ENCODE measurements around the gene ADGRL3.
"Not testable (repeated sequence)": the region's sequence is repeated elsewhere in the genome, so short reads cannot be mapped to it uniquely, and the experiment has no call there.

ADGRL3 gene

GRCh38 chr4:61207156-61207555 lies 7.0 kb downstream of the ADGRL3 start:
- DNase-seq, result not testable (repeated sequence)

DNA sequence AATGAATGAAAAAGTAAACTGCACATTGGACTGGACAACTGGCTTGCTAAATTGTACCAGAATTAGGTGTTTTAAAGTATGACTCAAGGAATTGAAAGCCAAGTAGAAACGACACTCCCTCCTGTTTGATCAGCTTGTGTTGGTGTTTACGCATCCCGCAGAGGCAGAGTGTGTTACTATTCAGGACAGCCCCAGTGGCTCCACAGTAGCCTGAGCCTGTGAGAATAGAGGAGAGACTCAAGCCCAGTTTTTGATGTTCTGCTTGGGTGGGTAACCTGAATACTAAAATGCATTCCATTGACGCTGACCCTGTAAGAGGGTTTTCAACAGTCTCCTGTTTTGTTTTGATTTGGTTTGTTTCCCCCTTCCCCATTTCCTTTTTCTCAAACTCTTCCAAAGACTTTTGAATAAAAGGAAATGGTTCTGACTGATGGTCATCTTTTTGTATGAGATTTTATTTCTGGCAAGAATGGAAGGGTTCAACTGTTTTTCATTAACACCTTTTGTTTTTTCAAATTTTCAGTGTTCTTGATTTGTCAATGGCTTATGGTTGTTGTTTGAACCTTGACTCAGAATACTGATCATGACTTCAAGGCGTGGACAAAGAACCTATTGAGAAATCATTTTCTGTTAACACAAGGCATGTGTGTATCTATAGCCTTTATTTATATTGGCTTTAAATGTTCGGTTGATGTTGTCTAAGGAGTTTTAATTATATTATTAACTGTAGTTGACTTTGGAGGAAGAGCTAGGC lies 10.2 kb downstream of the ADGRL3 start:
- no peak for DNase-seq

DNA sequence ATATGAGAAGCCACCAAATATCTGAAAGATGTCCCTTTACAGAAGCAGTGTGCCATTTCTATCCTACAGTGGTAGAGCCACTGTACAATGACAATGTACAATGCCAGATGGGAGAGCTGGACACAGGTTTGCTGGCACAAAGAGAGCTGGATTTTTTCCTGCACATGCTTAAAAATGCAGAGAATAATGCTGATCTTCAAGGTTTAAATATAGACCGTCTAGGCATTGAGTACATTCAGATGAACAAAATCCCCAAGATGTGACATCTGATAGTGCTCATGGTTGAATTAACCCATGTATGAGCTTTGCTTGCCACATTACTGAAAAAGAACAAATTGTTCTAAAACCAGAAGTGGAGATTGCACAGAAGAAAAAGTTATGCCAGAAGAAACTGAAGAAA lies 11.7 kb downstream of the ADGRL3 start:
- DNase-seq, result no peak

DNA sequence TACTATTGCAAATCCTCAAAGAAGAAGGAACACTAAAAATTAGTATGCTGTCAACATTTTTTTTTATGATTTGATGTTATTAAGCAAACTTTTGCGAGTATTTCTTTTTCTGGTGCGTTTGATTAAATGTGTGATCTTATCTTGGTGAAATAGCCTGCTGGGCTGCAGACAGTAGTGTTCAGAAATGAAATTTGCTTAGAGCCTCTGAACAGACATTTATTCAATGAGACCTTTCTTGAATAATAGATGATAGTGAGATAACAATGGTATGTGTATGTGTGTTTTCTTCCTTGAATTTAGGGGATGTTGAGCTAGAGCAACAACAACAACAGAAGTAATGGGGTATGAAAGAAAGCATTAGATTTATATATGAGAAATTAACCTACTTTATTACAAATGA lies 12.7 kb downstream of the ADGRL3 start:
- DNase-seq, result no peak

DNA sequence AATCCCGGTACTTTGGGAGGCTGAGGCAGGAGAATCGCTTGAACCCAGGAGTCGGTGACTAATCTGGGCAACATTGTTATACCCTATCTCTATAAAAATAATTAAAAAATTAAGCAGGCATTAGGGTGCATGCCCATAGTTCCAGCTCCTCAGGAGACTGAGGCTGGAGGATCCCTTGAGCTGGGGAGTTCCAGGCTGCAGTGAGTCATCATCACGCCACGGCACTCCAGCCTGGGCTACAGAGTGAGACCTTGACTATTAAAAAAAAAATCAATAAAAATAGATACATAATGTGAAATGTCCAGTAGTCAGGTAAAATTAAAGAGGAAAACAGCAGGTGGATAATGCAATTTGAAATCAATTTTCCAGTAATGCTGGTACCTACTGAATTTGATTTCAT lies 14.6 kb downstream of the ADGRL3 start:
- DNase-seq, result no peak

DNA sequence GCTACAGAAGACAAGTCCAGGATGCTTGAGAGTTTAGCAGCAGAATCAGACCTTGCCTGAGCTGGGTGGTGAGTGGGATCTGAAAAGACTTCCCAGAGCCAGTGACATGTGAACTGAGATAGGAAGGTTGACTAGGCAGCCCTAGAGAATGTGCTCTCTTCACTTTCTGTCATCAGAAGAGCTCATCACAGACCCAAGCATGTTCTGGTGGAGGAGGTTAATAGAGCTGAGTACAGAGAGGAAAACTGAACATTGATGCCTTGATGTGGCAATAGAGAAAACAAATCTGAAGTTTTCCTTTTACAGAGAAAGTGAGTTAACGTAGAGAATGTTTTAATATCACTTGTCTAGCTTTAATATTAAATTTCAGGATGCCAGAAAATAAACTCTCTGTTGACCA lies 17.1 kb downstream of the ADGRL3 start:
- DNase-seq, result no peak

- no peak for DNase-seq
Observed at GRCh38 chr4:61220556-61220955, 20.4 kb downstream of the ADGRL3 start.

GRCh38 chr4:61223385-61223784 lies 23.3 kb downstream of the ADGRL3 start:
- DNase-seq, result no peak

DNA sequence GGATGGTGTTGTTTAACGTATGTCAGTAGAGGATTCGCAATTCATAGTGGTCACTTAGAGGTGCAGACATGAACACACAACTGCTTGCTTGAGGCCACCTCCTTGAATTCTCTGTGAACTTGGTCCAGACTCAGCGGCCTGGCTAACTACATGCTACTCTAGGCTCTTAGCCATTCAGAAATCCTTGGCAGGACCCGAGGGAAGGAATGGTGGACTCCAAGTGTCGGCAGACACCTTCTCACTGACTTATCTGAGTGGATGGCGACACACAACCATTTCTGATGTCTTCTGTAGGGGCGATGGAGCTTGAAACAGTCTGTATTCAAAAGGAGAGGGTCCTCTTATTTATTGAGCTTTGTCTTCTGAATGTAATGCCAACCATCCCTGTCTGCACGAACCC lies 24.4 kb downstream of the ADGRL3 start:
- no peak for DNase-seq

- DNase-seq, result no peak
Observed at GRCh38 chr4:61225656-61226055, 25.5 kb downstream of the ADGRL3 start.

- DNase-seq, result no peak
Observed at GRCh38 chr4:61231421-61231820, 31.3 kb downstream of the ADGRL3 start.

- DNase-seq, result no peak
Observed at GRCh38 chr4:61239250-61239649, 39.1 kb downstream of the ADGRL3 start.

- DNase-seq, result no peak
Observed at GRCh38 chr4:61243962-61244361, 43.8 kb downstream of the ADGRL3 start.

GRCh38 chr4:61245069-61245714 lies 45.1 kb downstream of the ADGRL3 start:
- no peak for DNase-seq

DNA sequence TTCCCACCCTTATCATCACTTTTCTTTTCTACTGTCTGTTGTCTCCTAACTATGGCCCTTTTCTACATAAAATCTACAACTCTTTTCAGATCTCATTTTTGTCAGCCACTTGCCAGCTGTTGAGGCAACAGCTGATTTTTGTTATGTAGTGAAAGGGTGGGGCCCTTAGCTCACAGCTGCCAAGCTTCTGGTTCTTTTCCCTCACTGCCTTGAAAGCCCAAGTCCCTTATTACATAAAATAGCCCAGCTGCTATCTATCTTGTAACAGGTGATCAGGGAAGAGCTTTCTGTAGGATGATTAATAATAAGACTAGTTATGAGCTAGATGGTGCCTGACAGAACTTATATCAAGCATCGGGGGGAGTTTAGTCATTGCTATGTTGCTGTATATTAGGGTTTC lies 45.9 kb downstream of the ADGRL3 start:
- DNase-seq, result no peak

- no peak for DNase-seq
Observed at GRCh38 chr4:61248705-61249104, 48.6 kb downstream of the ADGRL3 start.

DNA sequence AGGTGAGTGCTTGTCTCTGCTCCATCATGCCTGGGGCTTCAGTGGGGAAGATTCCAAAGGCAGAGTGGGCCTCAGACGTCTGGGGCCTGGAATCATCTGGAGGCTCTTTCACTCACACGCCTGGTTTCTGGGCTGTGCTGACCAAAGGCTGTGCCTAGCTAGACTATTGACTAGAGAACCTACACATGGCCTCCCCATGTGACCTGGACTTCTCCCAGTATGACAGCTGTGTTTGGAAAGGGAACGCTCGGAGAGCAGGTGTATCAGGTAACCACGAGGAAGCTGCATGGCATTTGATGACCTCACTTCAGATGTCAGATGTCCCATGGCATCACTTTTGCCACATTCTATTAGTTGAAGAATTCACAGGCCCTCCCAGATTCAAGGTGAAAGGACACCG lies 51.0 kb downstream of the ADGRL3 start:
- DNase-seq, result no peak

DNA sequence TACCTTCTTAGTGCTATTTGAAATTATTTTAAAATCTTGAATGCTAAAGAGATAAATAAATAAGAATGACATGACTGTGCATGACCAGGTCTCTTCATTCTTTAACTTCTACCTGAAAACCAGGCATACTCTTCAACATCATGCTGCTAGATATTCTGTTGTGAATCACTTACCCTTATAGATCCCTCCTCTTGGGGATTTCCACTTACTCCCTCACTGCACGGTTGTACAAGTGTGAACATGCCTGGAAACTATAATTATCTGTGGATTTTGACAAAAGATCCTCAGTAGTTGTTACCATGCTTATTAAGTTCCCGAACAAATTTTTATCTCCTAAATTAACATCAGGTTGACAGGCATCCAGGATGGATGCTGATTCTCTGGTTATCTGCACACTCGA lies 54.3 kb downstream of the ADGRL3 start:
- DNase-seq, result no peak

- DNase-seq, result no peak
Observed at GRCh38 chr4:61273233-61273632, 73.1 kb downstream of the ADGRL3 start.

DNA sequence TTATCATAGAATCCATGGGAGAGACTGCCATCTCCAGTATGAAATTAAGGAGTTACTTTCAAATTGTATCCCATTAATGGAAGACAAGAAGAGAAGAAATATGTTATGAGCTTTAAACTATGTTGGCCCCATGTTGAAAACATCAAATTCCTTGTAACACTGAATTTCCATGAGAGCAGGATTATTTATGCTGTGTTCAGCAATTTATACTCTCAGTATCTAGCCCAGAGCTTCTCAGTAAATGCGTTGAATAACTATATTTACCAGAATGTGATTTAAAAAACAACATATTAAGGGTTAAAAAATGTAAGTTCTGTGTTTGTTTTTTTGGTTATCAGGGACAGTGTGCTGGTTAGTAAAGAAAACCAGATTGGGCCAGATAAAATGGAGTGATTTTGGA lies 74.2 kb downstream of the ADGRL3 start:
- no peak for DNase-seq

- DNase-seq, result no peak
Observed at GRCh38 chr4:61275241-61275640, 75.1 kb downstream of the ADGRL3 start.

- no peak for DNase-seq
Observed at GRCh38 chr4:61276029-61276428, 75.9 kb downstream of the ADGRL3 start.

- DNase-seq, result no peak
Observed at GRCh38 chr4:61277785-61278760, 77.9 kb downstream of the ADGRL3 start.

DNA sequence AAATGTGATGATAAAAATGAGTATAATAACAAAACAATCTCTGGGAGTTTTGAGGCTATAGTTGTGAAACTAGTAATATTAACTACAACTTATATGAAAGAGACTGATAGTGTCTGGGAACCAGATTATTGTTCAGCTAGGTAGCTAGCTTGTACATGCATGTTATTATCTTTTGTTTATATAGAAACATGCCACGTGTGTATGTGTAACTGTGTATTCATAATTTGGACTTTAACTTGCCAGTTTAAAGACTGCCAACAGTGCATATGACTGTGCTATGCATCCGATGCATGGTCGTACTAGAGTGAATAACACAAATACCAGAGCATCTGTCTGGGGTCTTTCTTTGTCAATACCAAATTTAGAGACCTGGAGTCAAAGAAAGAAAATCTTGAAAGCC lies 92.2 kb downstream of the ADGRL3 start:
- DNase-seq, result no peak

Measured in T-helper 9 cell (primary cell).